HEK293 (cell line): ENCODE data around the gene ZMYM2.
"Not testable (repeated sequence)": the region's sequence is repeated elsewhere in the genome, so short reads cannot be mapped to it uniquely, and the experiment has no call there.

Experiments used
- CTCF ChIA-PET: fragments of 350-600 bp; formaldehyde crosslinking; extraction: SDS; loops from one replicate; lab custom pipeline; 2021; ENCODE audit warnings: antibody characterized with exemption; lab: Yijun Ruan, JAX
- POLR2A ChIA-PET: fragments of 300-600 bp; formaldehyde crosslinking; extraction: SDS; loops from one replicate; lab custom pipeline; 2020; ENCODE audit warnings: antibody characterized with exemption, inconsistent platforms; lab: Yijun Ruan, JAX
- H3K27ac ChIP-seq: fragments of 200-500 bp; sonication (Bioruptor generic); 2 replicates; pipeline ENCODE4 v1.5.1; 2014; ENCODE audit warnings: low read depth, low read length, control low read depth, inconsistent platforms; ENCODE audit errors: extremely low read depth
- H3K36me3 ChIP-seq, 2 experiments: fragments of 200-500 bp in 1 of 2; sonication (Bioruptor generic) in 1 of 2; 1 replicate in 1 of 2; 2 replicates in 1 of 2; pipeline ENCODE4 v1.5.1; 2014 to 2017; ENCODE audit warnings: inconsistent platforms in 2 of 2, low read length in 2 of 2; ENCODE audit not compliant: control insufficient read depth in 2 of 2, insufficient read depth in 1 of 2
- H3K4me1 ChIP-seq: fragments of 200-500 bp; sonication (Bioruptor generic); 2 replicates; pipeline ENCODE4 v1.5.1; 2014; ENCODE audit warnings: mild to moderate bottlenecking, low read length, inconsistent platforms; ENCODE audit not compliant: control insufficient read depth, insufficient read depth
- H3K4me3 ChIP-seq: 2 replicates; pipeline ENCODE4 v1.5.1; 2011; ENCODE audit warnings: low read depth, mild to moderate bottlenecking, control low read depth, low read length, moderate library complexity
- H3K9me3 ChIP-seq: fragments of 200-500 bp; sonication (Bioruptor generic); 2 replicates; pipeline ENCODE4 v1.5.1; 2014; ENCODE audit warnings: low read depth, low read length, inconsistent platforms; ENCODE audit not compliant: control insufficient read depth, insufficient read depth
- ATF2 ChIP-seq: fragments of 450-650 bp; formaldehyde crosslinking; IDR thresholded peaks from 2 replicates; pipeline ENCODE4 v1.5.1; 2016; ENCODE audit warnings: missing biosample characterization, missing genetic modification characterization, low read depth
- FEZF1 ChIP-seq: fragments of 450-650 bp; formaldehyde crosslinking; IDR thresholded peaks from 2 replicates; pipeline ENCODE4 v1.5.1; 2016; ENCODE audit warnings: missing biosample characterization, missing genetic modification characterization
- ZBTB10 ChIP-seq: fragments of 450-650 bp; formaldehyde crosslinking; IDR thresholded peaks from 2 replicates; pipeline ENCODE4 v1.5.1; 2016; ENCODE audit warnings: missing biosample characterization, missing genetic modification characterization
- ZNF16 ChIP-seq: fragments of 450-650 bp; formaldehyde crosslinking; IDR thresholded peaks from 2 replicates; pipeline ENCODE4 v1.5.1; 2016; ENCODE audit warnings: low read depth, missing biosample characterization, missing genetic modification characterization
- ZNF175 ChIP-seq: fragments of 450-650 bp; formaldehyde crosslinking; IDR thresholded peaks from 2 replicates; pipeline ENCODE4 v1.5.1; 2016; ENCODE audit warnings: missing biosample characterization, missing genetic modification characterization
- ZNF18 ChIP-seq: fragments of 450-650 bp; formaldehyde crosslinking; IDR thresholded peaks from 2 replicates; pipeline ENCODE4 v1.5.1; 2016; ENCODE audit warnings: missing biosample characterization, missing genetic modification characterization
- ZNF2 ChIP-seq: fragments of 450-650 bp; formaldehyde crosslinking; IDR thresholded peaks from 2 replicates; pipeline ENCODE4 v1.5.1; 2016; ENCODE audit warnings: missing biosample characterization, missing genetic modification characterization
- ZNF239 ChIP-seq: fragments of 450-650 bp; formaldehyde crosslinking; IDR thresholded peaks from 2 replicates; pipeline ENCODE4 v1.5.1; 2016; ENCODE audit warnings: missing biosample characterization, missing genetic modification characterization
- ZNF266 ChIP-seq: fragments of 450-650 bp; formaldehyde crosslinking; IDR thresholded peaks from 2 replicates; pipeline ENCODE4 v1.5.1; 2016; ENCODE audit warnings: missing biosample characterization, missing genetic modification characterization, low read depth
- ZNF335 ChIP-seq: fragments of 450-650 bp; formaldehyde crosslinking; conservative IDR thresholded peaks from 2 replicates; pipeline ENCODE4 v1.5.1; 2016; ENCODE audit warnings: missing biosample characterization, missing genetic modification characterization
- ZNF626 ChIP-seq: fragments of 450-650 bp; sonication (Bioruptor Pico); formaldehyde crosslinking; IDR thresholded peaks from 2 replicates; pipeline ENCODE4 v1.5.1; 2018; ENCODE audit warnings: missing biosample characterization, missing genetic modification characterization, inconsistent platforms
- ZNF664 ChIP-seq: fragments of 450-650 bp; formaldehyde crosslinking; IDR thresholded peaks from 2 replicates; pipeline ENCODE4 v1.5.1; 2016; ENCODE audit warnings: missing biosample characterization, missing genetic modification characterization
- TF ChIP-seq, protein P1 (sequence below): fragments of 450-650 bp; formaldehyde crosslinking; IDR thresholded peaks from 2 replicates; pipeline ENCODE4 v1.5.1; 2016; ENCODE audit warnings: missing biosample characterization, missing genetic modification characterization, borderline replicate concordance

ZMYM2 gene

GRCh38 chr13:19962894-19963293, 4.4 kb downstream of the ZMYM2 start (continued):
- TF ChIP-seq, protein P1, sequence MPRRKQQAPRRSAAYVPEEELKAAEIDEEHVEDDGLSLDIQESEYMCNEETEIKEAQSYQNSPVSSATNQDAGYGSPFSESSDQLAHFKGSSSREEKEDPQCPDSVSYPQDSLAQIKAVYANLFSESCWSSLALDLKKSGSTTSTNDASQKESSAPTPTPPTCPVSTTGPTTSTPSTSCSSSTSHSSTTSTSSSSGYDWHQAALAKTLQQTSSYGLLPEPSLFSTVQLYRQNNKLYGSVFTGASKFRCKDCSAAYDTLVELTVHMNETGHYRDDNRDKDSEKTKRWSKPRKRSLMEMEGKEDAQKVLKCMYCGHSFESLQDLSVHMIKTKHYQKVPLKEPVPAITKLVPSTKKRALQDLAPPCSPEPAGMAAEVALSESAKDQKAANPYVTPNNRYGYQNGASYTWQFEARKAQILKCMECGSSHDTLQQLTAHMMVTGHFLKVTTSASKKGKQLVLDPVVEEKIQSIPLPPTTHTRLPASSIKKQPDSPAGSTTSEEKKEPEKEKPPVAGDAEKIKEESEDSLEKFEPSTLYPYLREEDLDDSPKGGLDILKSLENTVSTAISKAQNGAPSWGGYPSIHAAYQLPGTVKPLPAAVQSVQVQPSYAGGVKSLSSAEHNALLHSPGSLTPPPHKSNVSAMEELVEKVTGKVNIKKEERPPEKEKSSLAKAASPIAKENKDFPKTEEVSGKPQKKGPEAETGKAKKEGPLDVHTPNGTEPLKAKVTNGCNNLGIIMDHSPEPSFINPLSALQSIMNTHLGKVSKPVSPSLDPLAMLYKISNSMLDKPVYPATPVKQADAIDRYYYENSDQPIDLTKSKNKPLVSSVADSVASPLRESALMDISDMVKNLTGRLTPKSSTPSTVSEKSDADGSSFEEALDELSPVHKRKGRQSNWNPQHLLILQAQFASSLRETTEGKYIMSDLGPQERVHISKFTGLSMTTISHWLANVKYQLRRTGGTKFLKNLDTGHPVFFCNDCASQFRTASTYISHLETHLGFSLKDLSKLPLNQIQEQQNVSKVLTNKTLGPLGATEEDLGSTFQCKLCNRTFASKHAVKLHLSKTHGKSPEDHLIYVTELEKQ (tag by site-specific recombination) = no peak
- TF ChIP-seq ZNF175 (tag by site-specific recombination) = no peak
- no peak for TF ChIP-seq ZNF18 (tag by site-specific recombination)
- no peak for TF ChIP-seq ZNF626 (tag by site-specific recombination)

- ChIA-PET POLR2A (no interaction called here), CTCF (interaction anchor here (0.6 kb wide), 1 partner anchor 39 kb away, joined by 3 read pairs; no protein-coding TSS in a partner anchor)
- Histone ChIP-seq H3K27ac (no peak overlapping the region), H3K9me3 (no peaks in the 10 kb centered on the region), H3K4me3 (no peak overlapping the region), H3K4me1 (0 out of 2 replicates have a peak, but pooled peaks cover 4% of the 10 kb centered on the region), H3K36me3 (peaks cover 20 to 57% of the 10 kb centered on the region in 2 experiments)
- TF ChIP-seq ZNF239 (tag by site-specific recombination) (no peak), ZNF335 (no peak), ZNF16 (tag by site-specific recombination) (no peak), ATF2 (tag by site-specific recombination) (no peak), ZNF664 (tag by site-specific recombination) (peak; percentile 89), FEZF1 (tag by site-specific recombination) (no peak), ZNF2 (tag by site-specific recombination) (no peak), ZNF266 (tag by site-specific recombination) (no peak), ZBTB10 (tag by site-specific recombination) (no peak)
These were observed 9.1 kb downstream of the ZMYM2 start for GRCh38 chr13:19967621-19968020.

- H3K27ac ChIP-seq, POLR2A ChIA-PET, H3K9me3 ChIP-seq, H3K4me3 ChIP-seq, H3K4me1 ChIP-seq: not testable (repeated sequence)
- H3K36me3 ChIP-seq = peaks cover 13 to 46% of the 10 kb centered on the region in 2 experiments
- CTCF ChIA-PET = interaction anchor here (1.5 kb wide), 1 partner anchor 10 kb away, joined by 4 read pairs; no protein-coding TSS in a partner anchor
These were observed 16.0 kb downstream of the ZMYM2 start for GRCh38 chr13:19974498-19975009.
